Measurements from ENCODE around the gene BAZ2B. TPM values are rescaled to one million over a fixed set of nuclear protein-coding genes. Genes with fewer than 3 reads are reported as not detected.

The BAZ2B gene
- total and polyA plus RNA-seq, 2 experiments from 2014 or later, result 51.7 to 62.9 TPM

DNA sequence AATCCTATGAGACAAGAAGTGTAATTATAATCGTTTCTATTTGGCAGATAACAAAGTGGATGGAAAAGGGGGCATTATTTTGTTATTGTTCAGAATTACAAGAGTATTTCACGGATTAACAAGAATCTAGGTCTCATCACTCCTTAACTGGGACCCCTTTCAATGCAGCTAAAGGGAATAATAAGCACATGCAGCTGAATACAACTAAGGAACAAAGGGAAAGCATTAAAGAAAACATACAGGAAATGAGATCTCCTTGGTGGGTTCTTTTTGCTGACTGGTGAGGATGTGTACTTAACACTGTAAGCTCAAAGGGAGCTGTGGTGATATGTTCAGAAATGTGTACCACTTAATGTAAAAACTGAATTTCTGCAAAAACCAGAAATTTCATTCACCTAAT is 189.3 kb downstream of the BAZ2B start:
- H3K36me3 ChIP-seq (ENCODE audit: insufficient read depth), result no peaks in the 10 kb centered on the region
- no peak overlapping the region for H3K4me3 Mint-ChIP-seq
- no peaks in the 10 kb centered on the region for H3F3A ChIP-seq (replicated peaks; ENCODE audit: low read depth)
- H3K27ac Mint-ChIP-seq, result no peak overlapping the region
- H3K36me3 Mint-ChIP-seq (ENCODE audit: low read depth), result peaks cover 23% of the 10 kb centered on the region; the same call in 2 of the 3 replicates
- ATAC-seq, result no peak
- H3K4me2 ChIP-seq, result no peak overlapping the region
- no peaks in the 10 kb centered on the region for H3K79me2 ChIP-seq (replicated peaks; ENCODE audit: insufficient read depth)
- H4K20me1 ChIP-seq (replicated peaks; ENCODE audit: insufficient read depth), result no peaks in the 10 kb centered on the region
- no peak overlapping the region for H3K27ac ChIP-seq (ENCODE audit: low read depth)
- no peak for DNase-seq (ENCODE audit: low spot score)
- no peaks in the 10 kb centered on the region for H3K9me2 ChIP-seq (ENCODE audit: insufficient read depth)
- H3K27me3 Mint-ChIP-seq (ENCODE audit: insufficient read depth, low read depth, poor library complexity), result no peaks in the 10 kb centered on the region
- H3K4me1 Mint-ChIP-seq, result no peaks in the 10 kb centered on the region
- H3K27me3 ChIP-seq (ENCODE audit: insufficient read depth), result no peaks in the 10 kb centered on the region
- H3K9me3 Mint-ChIP-seq, result no peaks in the 10 kb centered on the region; the same call in 2 of the 3 replicates
- TF ChIP-seq, protein P1, sequence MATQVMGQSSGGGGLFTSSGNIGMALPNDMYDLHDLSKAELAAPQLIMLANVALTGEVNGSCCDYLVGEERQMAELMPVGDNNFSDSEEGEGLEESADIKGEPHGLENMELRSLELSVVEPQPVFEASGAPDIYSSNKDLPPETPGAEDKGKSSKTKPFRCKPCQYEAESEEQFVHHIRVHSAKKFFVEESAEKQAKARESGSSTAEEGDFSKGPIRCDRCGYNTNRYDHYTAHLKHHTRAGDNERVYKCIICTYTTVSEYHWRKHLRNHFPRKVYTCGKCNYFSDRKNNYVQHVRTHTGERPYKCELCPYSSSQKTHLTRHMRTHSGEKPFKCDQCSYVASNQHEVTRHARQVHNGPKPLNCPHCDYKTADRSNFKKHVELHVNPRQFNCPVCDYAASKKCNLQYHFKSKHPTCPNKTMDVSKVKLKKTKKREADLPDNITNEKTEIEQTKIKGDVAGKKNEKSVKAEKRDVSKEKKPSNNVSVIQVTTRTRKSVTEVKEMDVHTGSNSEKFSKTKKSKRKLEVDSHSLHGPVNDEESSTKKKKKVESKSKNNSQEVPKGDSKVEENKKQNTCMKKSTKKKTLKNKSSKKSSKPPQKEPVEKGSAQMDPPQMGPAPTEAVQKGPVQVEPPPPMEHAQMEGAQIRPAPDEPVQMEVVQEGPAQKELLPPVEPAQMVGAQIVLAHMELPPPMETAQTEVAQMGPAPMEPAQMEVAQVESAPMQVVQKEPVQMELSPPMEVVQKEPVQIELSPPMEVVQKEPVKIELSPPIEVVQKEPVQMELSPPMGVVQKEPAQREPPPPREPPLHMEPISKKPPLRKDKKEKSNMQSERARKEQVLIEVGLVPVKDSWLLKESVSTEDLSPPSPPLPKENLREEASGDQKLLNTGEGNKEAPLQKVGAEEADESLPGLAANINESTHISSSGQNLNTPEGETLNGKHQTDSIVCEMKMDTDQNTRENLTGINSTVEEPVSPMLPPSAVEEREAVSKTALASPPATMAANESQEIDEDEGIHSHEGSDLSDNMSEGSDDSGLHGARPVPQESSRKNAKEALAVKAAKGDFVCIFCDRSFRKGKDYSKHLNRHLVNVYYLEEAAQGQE (IDR thresholded peaks at IDR 0.05; ENCODE audit: unreplicated experiment), result no peak
- TF ChIP-seq ZNF331 (CRISPR knock-in tag; IDR thresholded peaks at IDR 0.05; ENCODE audit: low read depth) (no peak), NANOG (IDR thresholded peaks at IDR 0.05; ENCODE audit: borderline replicate concordance) (no peak), CREB1 (CRISPR knock-in tag; IDR thresholded peaks at IDR 0.05; ENCODE audit: low read depth) (no peak), POLR2AphosphoS5 (IDR thresholded peaks at IDR 0.05; ENCODE audit: low read depth) (no peak), EZH2 (IDR thresholded peaks at IDR 0.05; ENCODE audit: low read depth, unreplicated experiment) (no peak), ZNF114 (CRISPR knock-in tag; IDR thresholded peaks at IDR 0.05) (no peak), JUNB (IDR thresholded peaks at IDR 0.05; ENCODE audit: unreplicated experiment) (no peak), EZH2phosphoT487 (IDR thresholded peaks at IDR 0.05; ENCODE audit: unreplicated experiment) (no peak), STAT1 (IDR thresholded peaks at IDR 0.05; ENCODE audit: unreplicated experiment) (no peak)
- TF ChIP-seq, protein P2, sequence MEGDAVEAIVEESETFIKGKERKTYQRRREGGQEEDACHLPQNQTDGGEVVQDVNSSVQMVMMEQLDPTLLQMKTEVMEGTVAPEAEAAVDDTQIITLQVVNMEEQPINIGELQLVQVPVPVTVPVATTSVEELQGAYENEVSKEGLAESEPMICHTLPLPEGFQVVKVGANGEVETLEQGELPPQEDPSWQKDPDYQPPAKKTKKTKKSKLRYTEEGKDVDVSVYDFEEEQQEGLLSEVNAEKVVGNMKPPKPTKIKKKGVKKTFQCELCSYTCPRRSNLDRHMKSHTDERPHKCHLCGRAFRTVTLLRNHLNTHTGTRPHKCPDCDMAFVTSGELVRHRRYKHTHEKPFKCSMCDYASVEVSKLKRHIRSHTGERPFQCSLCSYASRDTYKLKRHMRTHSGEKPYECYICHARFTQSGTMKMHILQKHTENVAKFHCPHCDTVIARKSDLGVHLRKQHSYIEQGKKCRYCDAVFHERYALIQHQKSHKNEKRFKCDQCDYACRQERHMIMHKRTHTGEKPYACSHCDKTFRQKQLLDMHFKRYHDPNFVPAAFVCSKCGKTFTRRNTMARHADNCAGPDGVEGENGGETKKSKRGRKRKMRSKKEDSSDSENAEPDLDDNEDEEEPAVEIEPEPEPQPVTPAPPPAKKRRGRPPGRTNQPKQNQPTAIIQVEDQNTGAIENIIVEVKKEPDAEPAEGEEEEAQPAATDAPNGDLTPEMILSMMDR (conservative IDR thresholded peaks at IDR 0.05; ENCODE audit: low read depth in 2 of 2), result no peak
- TF ChIP-seq, protein P3, sequence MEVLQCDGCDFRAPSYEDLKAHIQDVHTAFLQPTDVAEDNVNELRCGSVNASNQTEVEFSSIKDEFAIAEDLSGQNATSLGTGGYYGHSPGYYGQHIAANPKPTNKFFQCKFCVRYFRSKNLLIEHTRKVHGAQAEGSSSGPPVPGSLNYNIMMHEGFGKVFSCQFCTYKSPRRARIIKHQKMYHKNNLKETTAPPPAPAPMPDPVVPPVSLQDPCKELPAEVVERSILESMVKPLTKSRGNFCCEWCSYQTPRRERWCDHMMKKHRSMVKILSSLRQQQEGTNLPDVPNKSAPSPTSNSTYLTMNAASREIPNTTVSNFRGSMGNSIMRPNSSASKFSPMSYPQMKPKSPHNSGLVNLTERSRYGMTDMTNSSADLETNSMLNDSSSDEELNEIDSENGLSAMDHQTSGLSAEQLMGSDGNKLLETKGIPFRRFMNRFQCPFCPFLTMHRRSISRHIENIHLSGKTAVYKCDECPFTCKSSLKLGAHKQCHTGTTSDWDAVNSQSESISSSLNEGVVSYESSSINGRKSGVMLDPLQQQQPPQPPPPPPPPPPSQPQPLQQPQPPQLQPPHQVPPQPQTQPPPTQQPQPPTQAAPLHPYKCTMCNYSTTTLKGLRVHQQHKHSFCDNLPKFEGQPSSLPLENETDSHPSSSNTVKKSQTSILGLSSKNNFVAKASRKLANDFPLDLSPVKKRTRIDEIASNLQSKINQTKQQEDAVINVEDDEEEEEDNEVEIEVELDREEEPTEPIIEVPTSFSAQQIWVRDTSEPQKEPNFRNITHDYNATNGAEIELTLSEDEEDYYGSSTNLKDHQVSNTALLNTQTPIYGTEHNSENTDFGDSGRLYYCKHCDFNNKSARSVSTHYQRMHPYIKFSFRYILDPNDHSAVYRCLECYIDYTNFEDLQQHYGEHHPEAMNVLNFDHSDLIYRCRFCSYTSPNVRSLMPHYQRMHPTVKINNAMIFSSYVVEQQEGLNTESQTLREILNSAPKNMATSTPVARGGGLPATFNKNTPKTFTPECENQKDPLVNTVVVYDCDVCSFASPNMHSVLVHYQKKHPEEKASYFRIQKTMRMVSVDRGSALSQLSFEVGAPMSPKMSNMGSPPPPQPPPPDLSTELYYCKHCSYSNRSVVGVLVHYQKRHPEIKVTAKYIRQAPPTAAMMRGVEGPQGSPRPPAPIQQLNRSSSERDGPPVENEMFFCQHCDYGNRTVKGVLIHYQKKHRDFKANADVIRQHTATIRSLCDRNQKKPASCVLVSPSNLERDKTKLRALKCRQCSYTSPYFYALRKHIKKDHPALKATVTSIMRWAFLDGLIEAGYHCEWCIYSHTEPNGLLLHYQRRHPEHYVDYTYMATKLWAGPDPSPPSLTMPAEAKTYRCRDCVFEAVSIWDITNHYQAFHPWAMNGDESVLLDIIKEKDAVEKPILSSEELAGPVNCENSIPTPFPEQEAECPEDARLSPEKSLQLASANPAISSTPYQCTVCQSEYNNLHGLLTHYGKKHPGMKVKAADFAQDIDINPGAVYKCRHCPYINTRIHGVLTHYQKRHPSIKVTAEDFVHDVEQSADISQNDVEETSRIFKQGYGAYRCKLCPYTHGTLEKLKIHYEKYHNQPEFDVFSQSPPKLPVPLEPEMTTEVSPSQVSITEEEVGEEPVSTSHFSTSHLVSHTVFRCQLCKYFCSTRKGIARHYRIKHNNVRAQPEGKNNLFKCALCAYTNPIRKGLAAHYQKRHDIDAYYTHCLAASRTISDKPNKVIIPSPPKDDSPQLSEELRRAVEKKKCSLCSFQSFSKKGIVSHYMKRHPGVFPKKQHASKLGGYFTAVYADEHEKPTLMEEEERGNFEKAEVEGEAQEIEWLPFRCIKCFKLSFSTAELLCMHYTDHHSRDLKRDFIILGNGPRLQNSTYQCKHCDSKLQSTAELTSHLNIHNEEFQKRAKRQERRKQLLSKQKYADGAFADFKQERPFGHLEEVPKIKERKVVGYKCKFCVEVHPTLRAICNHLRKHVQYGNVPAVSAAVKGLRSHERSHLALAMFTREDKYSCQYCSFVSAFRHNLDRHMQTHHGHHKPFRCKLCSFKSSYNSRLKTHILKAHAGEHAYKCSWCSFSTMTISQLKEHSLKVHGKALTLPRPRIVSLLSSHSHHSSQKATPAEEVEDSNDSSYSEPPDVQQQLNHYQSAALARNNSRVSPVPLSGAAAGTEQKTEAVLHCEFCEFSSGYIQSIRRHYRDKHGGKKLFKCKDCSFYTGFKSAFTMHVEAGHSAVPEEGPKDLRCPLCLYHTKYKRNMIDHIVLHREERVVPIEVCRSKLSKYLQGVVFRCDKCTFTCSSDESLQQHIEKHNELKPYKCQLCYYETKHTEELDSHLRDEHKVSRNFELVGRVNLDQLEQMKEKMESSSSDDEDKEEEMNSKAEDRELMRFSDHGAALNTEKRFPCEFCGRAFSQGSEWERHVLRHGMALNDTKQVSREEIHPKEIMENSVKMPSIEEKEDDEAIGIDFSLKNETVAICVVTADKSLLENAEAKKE (CRISPR knock-in tag; IDR thresholded peaks at IDR 0.05), result no peak
- TF ChIP-seq, protein P4, sequence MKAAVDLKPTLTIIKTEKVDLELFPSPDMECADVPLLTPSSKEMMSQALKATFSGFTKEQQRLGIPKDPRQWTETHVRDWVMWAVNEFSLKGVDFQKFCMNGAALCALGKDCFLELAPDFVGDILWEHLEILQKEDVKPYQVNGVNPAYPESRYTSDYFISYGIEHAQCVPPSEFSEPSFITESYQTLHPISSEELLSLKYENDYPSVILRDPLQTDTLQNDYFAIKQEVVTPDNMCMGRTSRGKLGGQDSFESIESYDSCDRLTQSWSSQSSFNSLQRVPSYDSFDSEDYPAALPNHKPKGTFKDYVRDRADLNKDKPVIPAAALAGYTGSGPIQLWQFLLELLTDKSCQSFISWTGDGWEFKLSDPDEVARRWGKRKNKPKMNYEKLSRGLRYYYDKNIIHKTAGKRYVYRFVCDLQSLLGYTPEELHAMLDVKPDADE (IDR thresholded peaks at IDR 0.05), result no peak
- H2AFZ ChIP-seq, result no peak overlapping the region
- H3K4me3 ChIP-seq, result no peak overlapping the region
- no peaks in the 10 kb centered on the region for H3K4me1 ChIP-seq (ENCODE audit: insufficient read depth)

Data from GM23338 (cell line).